ENCODE measurements around the gene PSMD5.

DNA sequence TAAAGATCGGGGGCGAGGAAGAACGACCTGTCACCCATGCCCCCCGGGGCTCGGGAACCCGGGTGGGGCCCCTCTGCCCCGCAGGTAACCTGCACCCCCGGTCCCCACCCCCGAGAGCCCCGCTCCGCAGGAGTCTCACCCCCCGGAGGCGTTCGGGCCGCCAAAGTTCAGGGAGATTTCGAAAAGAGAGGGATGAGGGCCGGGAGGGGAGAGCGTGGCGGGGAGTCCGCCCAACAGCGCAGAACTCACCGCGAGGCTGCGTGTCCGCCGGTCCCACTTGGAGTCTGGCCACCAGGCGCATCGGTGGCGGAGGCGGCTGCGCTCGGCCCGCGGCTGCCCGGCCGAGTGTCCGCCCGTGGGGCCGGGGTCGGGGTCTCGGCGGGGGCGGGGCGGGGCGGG is 34.1 kb upstream of the PSMD5 start, which contains the start of gene PHF19:
- peak; percentile 43; the same call in 1 of the 2 replicates for TF ChIP-seq ZFP3 (CRISPR knock-in tag; IDR thresholded peaks at IDR 0.05)
- TF ChIP-seq, protein P1, sequence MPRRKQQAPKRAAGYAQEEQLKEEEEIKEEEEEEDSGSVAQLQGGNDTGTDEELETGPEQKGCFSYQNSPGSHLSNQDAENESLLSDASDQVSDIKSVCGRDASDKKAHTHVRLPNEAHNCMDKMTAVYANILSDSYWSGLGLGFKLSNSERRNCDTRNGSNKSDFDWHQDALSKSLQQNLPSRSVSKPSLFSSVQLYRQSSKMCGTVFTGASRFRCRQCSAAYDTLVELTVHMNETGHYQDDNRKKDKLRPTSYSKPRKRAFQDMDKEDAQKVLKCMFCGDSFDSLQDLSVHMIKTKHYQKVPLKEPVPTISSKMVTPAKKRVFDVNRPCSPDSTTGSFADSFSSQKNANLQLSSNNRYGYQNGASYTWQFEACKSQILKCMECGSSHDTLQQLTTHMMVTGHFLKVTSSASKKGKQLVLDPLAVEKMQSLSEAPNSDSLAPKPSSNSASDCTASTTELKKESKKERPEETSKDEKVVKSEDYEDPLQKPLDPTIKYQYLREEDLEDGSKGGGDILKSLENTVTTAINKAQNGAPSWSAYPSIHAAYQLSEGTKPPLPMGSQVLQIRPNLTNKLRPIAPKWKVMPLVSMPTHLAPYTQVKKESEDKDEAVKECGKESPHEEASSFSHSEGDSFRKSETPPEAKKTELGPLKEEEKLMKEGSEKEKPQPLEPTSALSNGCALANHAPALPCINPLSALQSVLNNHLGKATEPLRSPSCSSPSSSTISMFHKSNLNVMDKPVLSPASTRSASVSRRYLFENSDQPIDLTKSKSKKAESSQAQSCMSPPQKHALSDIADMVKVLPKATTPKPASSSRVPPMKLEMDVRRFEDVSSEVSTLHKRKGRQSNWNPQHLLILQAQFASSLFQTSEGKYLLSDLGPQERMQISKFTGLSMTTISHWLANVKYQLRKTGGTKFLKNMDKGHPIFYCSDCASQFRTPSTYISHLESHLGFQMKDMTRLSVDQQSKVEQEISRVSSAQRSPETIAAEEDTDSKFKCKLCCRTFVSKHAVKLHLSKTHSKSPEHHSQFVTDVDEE (CRISPR knock-in tag; IDR thresholded peaks at IDR 0.05) = no peak
- TF ChIP-seq PPARA (CRISPR knock-in tag; IDR thresholded peaks at IDR 0.05; ENCODE audit: borderline replicate concordance) = no peak
- TF ChIP-seq, protein P2, sequence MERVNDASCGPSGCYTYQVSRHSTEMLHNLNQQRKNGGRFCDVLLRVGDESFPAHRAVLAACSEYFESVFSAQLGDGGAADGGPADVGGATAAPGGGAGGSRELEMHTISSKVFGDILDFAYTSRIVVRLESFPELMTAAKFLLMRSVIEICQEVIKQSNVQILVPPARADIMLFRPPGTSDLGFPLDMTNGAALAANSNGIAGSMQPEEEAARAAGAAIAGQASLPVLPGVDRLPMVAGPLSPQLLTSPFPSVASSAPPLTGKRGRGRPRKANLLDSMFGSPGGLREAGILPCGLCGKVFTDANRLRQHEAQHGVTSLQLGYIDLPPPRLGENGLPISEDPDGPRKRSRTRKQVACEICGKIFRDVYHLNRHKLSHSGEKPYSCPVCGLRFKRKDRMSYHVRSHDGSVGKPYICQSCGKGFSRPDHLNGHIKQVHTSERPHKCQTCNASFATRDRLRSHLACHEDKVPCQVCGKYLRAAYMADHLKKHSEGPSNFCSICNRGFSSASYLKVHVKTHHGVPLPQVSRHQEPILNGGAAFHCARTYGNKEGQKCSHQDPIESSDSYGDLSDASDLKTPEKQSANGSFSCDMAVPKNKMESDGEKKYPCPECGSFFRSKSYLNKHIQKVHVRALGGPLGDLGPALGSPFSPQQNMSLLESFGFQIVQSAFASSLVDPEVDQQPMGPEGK (CRISPR knock-in tag; IDR thresholded peaks at IDR 0.05; ENCODE audit: borderline replicate concordance) = no peak
- no peak for TF ChIP-seq RARB (CRISPR knock-in tag; IDR thresholded peaks at IDR 0.05)
- no peak for TF ChIP-seq ZFP30 (CRISPR knock-in tag; IDR thresholded peaks at IDR 0.05)
- no peak for TF ChIP-seq GLIS3 (CRISPR knock-in tag; IDR thresholded peaks at IDR 0.05)
- TF ChIP-seq ARNTL (CRISPR knock-in tag; IDR thresholded peaks at IDR 0.05; ENCODE audit: borderline replicate concordance, low read depth) = no peak
- TF ChIP-seq, protein P3, sequence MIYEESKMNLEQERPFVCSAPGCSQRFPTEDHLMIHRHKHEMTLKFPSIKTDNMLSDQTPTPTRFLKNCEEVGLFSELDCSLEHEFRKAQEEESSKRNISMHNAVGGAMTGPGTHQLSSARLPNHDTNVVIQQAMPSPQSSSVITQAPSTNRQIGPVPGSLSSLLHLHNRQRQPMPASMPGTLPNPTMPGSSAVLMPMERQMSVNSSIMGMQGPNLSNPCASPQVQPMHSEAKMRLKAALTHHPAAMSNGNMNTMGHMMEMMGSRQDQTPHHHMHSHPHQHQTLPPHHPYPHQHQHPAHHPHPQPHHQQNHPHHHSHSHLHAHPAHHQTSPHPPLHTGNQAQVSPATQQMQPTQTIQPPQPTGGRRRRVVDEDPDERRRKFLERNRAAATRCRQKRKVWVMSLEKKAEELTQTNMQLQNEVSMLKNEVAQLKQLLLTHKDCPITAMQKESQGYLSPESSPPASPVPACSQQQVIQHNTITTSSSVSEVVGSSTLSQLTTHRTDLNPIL (CRISPR knock-in tag; IDR thresholded peaks at IDR 0.05; ENCODE audit: low read depth) = no peak
- TF ChIP-seq ZNF70 (CRISPR knock-in tag; IDR thresholded peaks at IDR 0.05) = no peak
- no peak for TF ChIP-seq BACH2 (CRISPR knock-in tag; IDR thresholded peaks at IDR 0.05; ENCODE audit: borderline replicate concordance)

Data from SK-N-SH treated with all-trans-retinoic acid at 6 μM for 48 hours (cell line).